ENCODE data around the gene ZCCHC24.

Gene ZCCHC24

GRCh38 chr10:79355420-79356017 is 89.9 kb downstream of the ZCCHC24 start:
- TF ChIP-seq CTCF (IDR thresholded peaks at IDR 0.05; ENCODE audit: low read length) (no peak), EZH2 (IDR thresholded peaks at IDR 0.05; ENCODE audit: borderline replicate concordance, low read length) (no peak)
- Histone ChIP-seq H3K36me3 (ENCODE audit: insufficient read depth, low read length) (peaks cover 68% of the 10 kb centered on the region), H3K4me2 (ENCODE audit: low read length) (no peak overlapping the region), H3K9me2 (ENCODE audit: low read depth, low read length) (no peaks in the 10 kb centered on the region), H3K4me3 (ENCODE audit: low read depth, low read length, poor library complexity, severe bottlenecking) (no peak overlapping the region), H3F3A (ENCODE audit: insufficient read depth, low read length) (no peaks in the 10 kb centered on the region), H2AFZ (ENCODE audit: low read length) (no peak overlapping the region), H3K9ac (ENCODE audit: low read length) (no peak overlapping the region), H3K27me3 (ENCODE audit: insufficient read depth, low read length) (no peaks in the 10 kb centered on the region), H3K27ac (ENCODE audit: low read depth, low read length, poor library complexity, severe bottlenecking) (no peak overlapping the region), H4K20me1 (ENCODE audit: insufficient read depth, low read length) (no peaks in the 10 kb centered on the region), H3K79me2 (ENCODE audit: insufficient read depth, low read length) (no peaks in the 10 kb centered on the region), H3K9me3 (ENCODE audit: low read length) (no peaks in the 10 kb centered on the region), H3K4me1 (ENCODE audit: insufficient read depth, low read length, severe bottlenecking) (no peaks in the 10 kb centered on the region)

GRCh38 chr10:79354615-79355014 is 90.8 kb downstream of the ZCCHC24 start:
- Histone ChIP-seq H3K79me2 (ENCODE audit: insufficient read depth, low read length) (no peaks in the 10 kb centered on the region), H3K36me3 (ENCODE audit: insufficient read depth, low read length) (peaks cover 77% of the 10 kb centered on the region), H4K20me1 (ENCODE audit: insufficient read depth, low read length) (no peaks in the 10 kb centered on the region)

GRCh38 chr10:79354141-79354540 is 91.3 kb downstream of the ZCCHC24 start:
- Histone ChIP-seq H3F3A (ENCODE audit: insufficient read depth, low read length) (no peaks in the 10 kb centered on the region), H3K4me1 (ENCODE audit: insufficient read depth, low read length, severe bottlenecking) (peaks cover 6% of the 10 kb centered on the region)

More at GRCh38 chr10:79354615-79355014, 90.8 kb downstream of the ZCCHC24 start:
- Histone ChIP-seq H3K27ac (ENCODE audit: low read depth, low read length, poor library complexity, severe bottlenecking) (no peak overlapping the region), H3K4me2 (ENCODE audit: low read length) (no peak overlapping the region), H3K9me3 (ENCODE audit: low read length) (no peaks in the 10 kb centered on the region), H3K27me3 (ENCODE audit: insufficient read depth, low read length) (no peaks in the 10 kb centered on the region), H3K4me1 (ENCODE audit: insufficient read depth, low read length, severe bottlenecking) (peaks cover 2% of the 10 kb centered on the region), H3K9ac (ENCODE audit: low read length) (no peak overlapping the region), H3F3A (ENCODE audit: insufficient read depth, low read length) (no peaks in the 10 kb centered on the region), H2AFZ (ENCODE audit: low read length) (no peak overlapping the region), H3K9me2 (ENCODE audit: low read depth, low read length) (no peaks in the 10 kb centered on the region), H3K4me3 (ENCODE audit: low read depth, low read length, poor library complexity, severe bottlenecking) (no peak overlapping the region)
- TF ChIP-seq EZH2 (IDR thresholded peaks at IDR 0.05; ENCODE audit: borderline replicate concordance, low read length): no peak
- TF ChIP-seq CTCF (IDR thresholded peaks at IDR 0.05; ENCODE audit: low read length): no peak

More at GRCh38 chr10:79354141-79354540, 91.3 kb downstream of the ZCCHC24 start:
- Histone ChIP-seq H4K20me1 (ENCODE audit: insufficient read depth, low read length) (no peaks in the 10 kb centered on the region), H3K4me2 (ENCODE audit: low read length) (no peak overlapping the region), H3K4me3 (ENCODE audit: low read depth, low read length, poor library complexity, severe bottlenecking) (no peak overlapping the region), H3K9me2 (ENCODE audit: low read depth, low read length) (no peaks in the 10 kb centered on the region), H3K9me3 (ENCODE audit: low read length) (no peaks in the 10 kb centered on the region), H3K79me2 (ENCODE audit: insufficient read depth, low read length) (no peaks in the 10 kb centered on the region), H3K27ac (ENCODE audit: low read depth, low read length, poor library complexity, severe bottlenecking) (no peak overlapping the region), H3K9ac (ENCODE audit: low read length) (no peak overlapping the region), H3K36me3 (ENCODE audit: insufficient read depth, low read length) (peaks cover 81% of the 10 kb centered on the region), H3K27me3 (ENCODE audit: insufficient read depth, low read length) (no peaks in the 10 kb centered on the region), H2AFZ (ENCODE audit: low read length) (no peak overlapping the region)
- TF ChIP-seq EZH2 (IDR thresholded peaks at IDR 0.05; ENCODE audit: borderline replicate concordance, low read length): no peak
- no peak for TF ChIP-seq CTCF (IDR thresholded peaks at IDR 0.05; ENCODE audit: low read length)
